Measurements from ENCODE around the gene ANKRD9.

Gene ANKRD9

GRCh38 chr14:102496958-102497744 is 12.4 kb downstream of the ANKRD9 start:
- DNase-seq, result no peak

- no peak for DNase-seq
Measured at GRCh38 chr14:102496331-102496691, 13.3 kb downstream of the ANKRD9 start.

- no peak for DNase-seq
Measured at GRCh38 chr14:102495491-102496330, 13.9 kb downstream of the ANKRD9 start.

GRCh38 chr14:102493585-102493984 is 16.0 kb downstream of the ANKRD9 start:
- DNase-seq, result no peak

- DNase-seq, result no peak
Measured at GRCh38 chr14:102493096-102493495, 16.5 kb downstream of the ANKRD9 start.

- no peak for DNase-seq
Measured at GRCh38 chr14:102492531-102492910, 17.1 kb downstream of the ANKRD9 start.

GRCh38 chr14:102491786-102492530 is 17.6 kb downstream of the ANKRD9 start:
- DNase-seq, result no peak

- no peak for DNase-seq
Measured at GRCh38 chr14:102491366-102491765, 18.2 kb downstream of the ANKRD9 start.

- DNase-seq, result no peak
Measured at GRCh38 chr14:102490456-102490855, 19.1 kb downstream of the ANKRD9 start.

- no peak for DNase-seq
Measured at GRCh38 chr14:102487204-102487577, 22.4 kb downstream of the ANKRD9 start.

- no peak for DNase-seq
Measured at GRCh38 chr14:102486513-102487203, 22.9 kb downstream of the ANKRD9 start.

- DNase-seq, result no peak
Measured at GRCh38 chr14:102485693-102486512, 23.7 kb downstream of the ANKRD9 start.

GRCh38 chr14:102484316-102484715 is 25.3 kb downstream of the ANKRD9 start:
- DNase-seq, result no peak

GRCh38 chr14:102481791-102482238 is 27.8 kb downstream of the ANKRD9 start:
- no peak for DNase-seq

GRCh38 chr14:102481371-102481770 is 28.2 kb downstream of the ANKRD9 start:
- DNase-seq, result no peak

GRCh38 chr14:102479777-102480176 is 29.8 kb downstream of the ANKRD9 start:
- DNase-seq, result peak; percentile 97

- no peak for DNase-seq
Measured at GRCh38 chr14:102479107-102479506, 30.5 kb downstream of the ANKRD9 start.

GRCh38 chr14:102474934-102475333 is 34.6 kb downstream of the ANKRD9 start:
- DNase-seq, result peak; percentile 24

- no peak for DNase-seq
Measured at GRCh38 chr14:102473559-102473958, 36.0 kb downstream of the ANKRD9 start.

GRCh38 chr14:102472791-102473150 is 36.8 kb downstream of the ANKRD9 start:
- no peak for DNase-seq

- DNase-seq, result no peak
Measured at GRCh38 chr14:102471921-102472790, 37.4 kb downstream of the ANKRD9 start.

Measured in NCI-H524 treated with DMSO at 0.1 percent for 48 hours (cell line).